Body of pancreas (tissue), 4 donors: Measurements from ENCODE around the gene MICALL1.

ENCODE experiments used
- CTCF ChIP-seq, 7 experiments: fragments of 450-650 bp in 4 of 7; fragments of 200-600 bp in 3 of 7; sonication (generic) in 3 of 7; IDR thresholded peaks; one replicate each; pipeline ENCODE4 v1.5.1; 2016 to 2019; ENCODE audit warnings: antibody characterized with exemption in 7 of 7
- POLR2A ChIP-seq, 3 donors: fragments of 450-650 bp; IDR thresholded peaks; one replicate each; pipeline ENCODE4 v1.6.1; 2016; ENCODE audit warnings: antibody characterized with exemption in 3 of 3, mild to moderate bottlenecking in 2 of 3

- TF ChIP-seq CTCF (IDR thresholded peaks at IDR 0.05) (peak in 6 of 7 experiments; percentile 9 to 54 (median 38)), POLR2A (IDR thresholded peaks at IDR 0.05) (no peak)
Measured at GRCh38 chr22:37930270-37930951, 24.3 kb downstream of the MICALL1 start.
